HG02571 (cell line): Measurements from ENCODE around the gene BCL7C.
"Not testable (repeated sequence)": the region's sequence is repeated elsewhere in the genome, so short reads cannot be mapped to it uniquely, and the experiment has no call there.

Experiments used
- ATAC-seq: cut with Tn5 transposase; IDR thresholded peaks from one replicate; pipeline ENCODE4 v1.9.1; 2021; ENCODE audit warnings: mild to moderate bottlenecking, moderate library complexity; ENCODE audit not compliant: unreplicated experiment

BCL7C gene

DNA sequence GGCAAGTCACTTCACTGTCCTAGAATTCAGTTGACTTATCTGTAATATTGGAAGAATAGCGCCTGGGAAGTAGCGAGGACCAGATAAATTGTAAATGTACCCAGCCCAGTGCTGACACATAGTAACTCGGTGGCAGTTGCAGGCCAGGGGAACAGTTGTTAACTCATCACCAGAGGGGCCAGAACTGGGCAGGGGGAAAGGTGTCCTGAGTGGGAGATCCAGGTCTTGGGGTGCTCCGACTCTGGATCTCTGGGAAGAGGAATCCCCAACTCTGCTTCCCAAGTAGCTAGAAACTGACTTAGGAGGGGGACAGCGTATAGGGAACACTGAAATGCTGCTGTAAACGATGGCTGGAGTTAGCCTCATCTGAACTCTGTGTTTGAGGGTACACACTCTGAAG lies 23.0 kb downstream of the BCL7C start:
- no peak for ATAC-seq

DNA sequence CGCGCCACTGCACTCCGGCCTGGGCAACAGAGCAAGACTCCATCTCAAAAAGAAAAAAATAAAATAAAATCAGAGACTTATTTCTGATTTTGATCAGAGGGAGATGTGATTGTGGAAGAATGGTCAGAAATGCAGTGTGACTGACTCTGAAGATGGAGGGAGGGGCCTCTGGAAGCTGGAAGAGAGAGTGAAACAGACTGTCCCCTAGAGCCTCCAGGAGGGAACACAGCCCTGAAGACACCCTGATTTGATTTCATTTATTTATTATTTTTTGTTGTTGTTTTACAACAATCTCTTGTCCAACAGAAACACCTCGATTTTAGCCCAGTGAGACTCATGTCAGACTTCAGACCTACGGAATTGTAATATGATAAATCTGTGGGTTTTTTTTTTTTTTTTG lies 26.1 kb downstream of the BCL7C start:
- no peak for ATAC-seq

DNA sequence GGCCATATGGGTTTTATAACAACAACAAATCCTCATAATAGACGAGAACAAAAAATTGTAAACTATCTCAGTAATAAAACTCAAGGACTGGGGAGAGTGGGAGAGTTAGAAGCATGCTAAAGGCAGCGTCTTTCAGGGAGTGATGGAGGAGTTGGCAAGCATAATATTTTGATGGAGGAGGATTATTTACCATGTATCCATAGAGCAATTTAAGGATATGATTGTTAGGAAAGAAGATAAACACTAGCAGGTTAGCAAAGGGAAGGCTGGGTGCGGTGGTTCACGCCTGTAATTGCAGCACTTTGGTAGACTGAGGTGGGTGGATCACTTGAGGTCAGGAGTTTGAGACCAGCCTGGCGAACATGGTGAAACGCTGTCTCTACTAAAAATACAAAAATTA lies 27.8 kb downstream of the BCL7C start:
- ATAC-seq = no peak

DNA sequence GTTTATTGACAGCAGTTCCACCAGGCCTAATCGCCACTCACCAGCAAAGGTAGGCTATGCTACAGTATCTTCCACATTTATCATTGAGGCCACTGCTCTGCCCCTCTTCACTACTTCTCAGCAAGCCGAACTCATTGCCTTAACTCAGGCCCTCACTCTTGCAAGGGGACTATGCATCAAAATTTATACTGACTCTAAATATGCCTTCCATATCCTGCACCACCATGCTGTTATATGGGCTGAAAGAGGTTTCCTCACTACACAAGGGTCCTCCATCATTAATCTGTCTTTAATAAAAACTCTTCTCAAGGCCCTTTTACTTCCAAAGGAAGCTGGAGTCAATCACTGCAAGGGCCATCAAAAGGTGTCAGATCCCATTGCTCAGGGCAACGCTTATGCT lies 30.7 kb downstream of the BCL7C start:
- ATAC-seq = not testable (repeated sequence)

DNA sequence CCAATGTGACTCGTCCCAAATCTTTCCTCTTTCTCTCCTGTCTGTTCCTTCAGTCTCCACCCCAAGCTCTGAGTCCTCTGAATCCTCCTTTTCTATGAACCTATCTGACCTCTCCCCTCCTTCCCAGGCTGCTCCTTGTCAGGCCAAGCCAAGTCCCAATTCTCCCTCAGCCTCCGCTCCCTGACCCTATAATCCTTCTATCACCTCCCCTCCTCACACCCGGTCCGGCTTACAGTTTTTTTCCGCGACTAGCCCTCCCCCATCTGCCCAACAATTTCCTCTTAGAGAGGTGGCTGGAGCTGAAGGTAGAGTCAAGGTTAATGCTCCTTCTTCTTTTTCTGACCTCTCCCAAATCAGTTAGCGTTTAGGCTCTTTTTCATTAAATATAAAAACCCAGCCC lies 33.1 kb downstream of the BCL7C start:
- not testable (repeated sequence) for ATAC-seq

DNA sequence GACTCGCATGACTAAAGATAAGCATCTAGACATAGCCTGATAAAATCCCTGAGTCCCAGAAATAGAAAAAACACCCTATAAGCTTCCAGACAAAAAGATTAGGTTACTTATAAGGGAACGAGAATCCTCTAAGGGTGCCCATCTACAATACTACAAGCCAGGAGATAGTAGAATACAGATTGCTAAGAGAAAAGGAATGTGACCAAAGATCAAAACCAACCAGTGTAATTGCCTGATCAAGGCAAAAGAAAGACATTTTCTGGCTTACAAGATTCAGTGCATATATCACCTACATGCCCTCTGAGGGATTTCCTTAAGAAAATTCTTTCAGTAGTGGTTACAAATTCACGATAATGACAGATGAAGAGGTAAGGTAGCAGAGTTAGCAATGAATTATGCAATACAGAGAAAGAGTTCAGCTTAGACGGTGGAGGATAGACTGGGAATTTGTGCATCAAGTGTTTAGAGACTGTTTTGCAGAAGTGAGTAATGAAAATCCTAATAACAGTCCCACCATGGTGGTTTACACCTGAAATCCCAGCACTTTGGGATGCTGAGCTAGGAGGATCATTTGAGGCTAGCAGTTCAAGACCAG lies 35.0 kb downstream of the BCL7C start:
- ATAC-seq = no peak

DNA sequence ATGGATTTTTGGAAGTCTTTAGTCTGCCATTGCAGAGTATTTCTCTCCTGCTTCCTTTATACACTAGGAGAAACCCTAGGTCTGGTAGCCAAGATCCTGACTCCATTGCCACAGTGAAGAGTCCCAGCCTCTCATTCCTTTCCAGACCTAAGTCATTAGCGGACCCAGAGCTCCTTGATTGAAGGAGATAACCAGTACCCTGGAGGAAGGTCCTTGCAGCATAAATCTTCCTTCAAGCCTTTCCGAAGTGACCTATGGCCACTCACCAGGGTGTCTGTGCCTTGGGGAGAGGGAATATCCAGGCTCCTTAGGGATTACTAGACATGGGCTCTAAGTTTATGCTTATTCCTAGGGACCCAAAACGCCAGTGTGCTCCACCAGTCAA lies 35.8 kb downstream of the BCL7C start:
- no peak for ATAC-seq

DNA sequence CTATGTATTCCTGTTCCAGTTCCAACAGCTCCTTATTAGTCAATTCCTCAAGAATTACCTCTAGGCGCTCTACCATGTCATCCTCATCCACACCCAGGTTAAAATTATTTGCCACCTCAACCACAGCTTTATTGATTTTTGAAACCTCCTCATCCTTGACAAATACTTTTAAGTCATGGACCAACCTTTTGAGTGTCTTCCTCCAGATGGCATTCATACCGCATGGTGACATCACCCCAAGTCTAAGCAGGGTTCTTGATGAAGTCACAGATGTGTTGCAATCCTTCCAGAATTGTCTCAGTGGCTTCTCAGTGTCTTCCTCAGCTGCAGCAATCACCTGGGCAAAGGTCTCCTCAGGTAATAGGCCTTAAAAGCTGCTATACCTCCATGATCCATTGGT lies 40.1 kb downstream of the BCL7C start:
- no peak for ATAC-seq

DNA sequence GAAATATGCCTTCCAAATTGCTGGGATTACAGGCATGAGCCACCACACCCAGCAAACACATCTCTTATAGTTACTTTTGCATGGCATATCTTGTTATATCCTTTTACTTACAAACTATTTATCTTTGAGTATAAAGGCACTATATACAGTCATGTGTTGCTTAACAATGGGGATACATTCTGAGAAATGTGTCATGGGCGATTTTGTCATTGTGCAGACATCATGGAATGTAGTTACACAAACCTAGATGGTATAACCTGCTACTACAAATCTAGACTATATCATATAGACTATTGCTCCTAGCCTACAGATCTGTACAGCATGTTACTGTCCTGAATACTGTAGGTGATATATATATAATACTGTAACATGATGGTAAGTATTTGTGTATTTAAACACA lies 43.6 kb downstream of the BCL7C start:
- ATAC-seq = no peak

DNA sequence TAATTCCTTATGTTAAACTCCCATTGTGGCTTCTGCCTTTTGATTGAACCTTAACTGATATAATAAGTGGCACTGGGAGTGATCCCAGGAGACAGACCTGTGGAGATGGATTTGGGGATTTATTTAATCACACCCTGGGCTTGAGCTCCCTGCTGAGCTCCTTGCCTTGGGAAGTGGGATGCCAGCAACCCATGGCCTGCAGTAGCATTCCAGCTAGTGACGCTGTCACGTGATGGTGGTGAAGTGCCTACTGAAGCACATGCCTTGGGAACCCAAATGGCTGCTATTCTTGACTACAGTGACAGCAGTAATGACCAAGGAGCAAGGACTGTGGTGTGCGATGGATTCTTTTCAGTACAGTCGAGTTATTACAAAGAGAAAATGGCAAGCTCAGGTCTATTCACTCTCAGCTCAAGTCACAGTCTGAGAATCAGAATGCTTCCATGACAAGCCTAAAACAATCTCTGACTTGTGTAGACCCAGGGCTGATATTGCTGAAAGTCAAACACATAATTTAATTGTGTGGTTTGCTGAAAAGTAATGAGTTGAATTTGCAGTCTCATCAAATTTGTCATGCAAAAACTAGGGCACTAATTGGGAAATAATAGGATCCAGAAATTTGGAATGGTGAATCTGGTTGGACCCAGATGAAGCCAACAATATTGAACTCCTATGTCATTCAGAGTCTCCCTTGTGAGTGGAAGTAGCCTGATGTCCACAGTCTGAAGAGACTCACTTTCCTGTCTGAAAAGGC lies 47.1 kb downstream of the BCL7C start:
- ATAC-seq = no peak

DNA sequence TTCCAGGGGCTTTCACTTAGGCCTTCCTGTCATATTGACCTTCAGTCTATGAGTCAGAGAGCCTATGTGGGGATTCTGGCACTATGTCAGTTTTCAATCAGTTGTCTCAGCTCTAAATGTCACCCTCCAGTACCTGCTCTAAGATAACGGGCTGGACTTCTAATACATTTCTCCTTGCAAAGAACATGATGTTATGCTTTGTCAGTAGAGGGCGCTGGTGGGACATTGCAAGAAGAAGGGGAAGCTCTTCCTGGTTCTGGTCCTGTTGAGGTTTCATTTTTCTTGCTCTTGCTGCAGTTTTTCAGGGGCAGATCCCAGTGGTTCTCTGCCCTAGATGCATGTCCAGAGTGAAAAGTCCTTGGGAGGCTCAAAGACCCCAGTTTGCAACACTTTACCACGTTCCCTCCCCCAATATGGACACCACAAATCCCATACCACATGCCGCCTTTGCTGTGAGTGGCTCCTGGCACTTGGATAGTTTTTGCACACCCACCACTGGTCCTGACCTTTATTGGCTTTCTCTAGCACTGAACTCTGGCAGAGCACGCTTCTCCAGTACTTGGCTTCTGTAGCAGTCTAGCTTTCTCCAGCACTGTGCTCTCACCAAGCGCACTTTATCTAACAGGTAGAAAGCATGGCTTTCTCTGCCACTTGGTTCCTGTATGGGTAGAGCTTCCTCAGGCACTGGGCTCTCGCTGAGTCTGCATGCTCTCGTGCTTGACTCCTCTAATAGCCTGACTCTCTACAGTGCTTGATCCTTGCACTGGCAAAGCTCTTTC lies 49.0 kb downstream of the BCL7C start:
- ATAC-seq = no peak

DNA sequence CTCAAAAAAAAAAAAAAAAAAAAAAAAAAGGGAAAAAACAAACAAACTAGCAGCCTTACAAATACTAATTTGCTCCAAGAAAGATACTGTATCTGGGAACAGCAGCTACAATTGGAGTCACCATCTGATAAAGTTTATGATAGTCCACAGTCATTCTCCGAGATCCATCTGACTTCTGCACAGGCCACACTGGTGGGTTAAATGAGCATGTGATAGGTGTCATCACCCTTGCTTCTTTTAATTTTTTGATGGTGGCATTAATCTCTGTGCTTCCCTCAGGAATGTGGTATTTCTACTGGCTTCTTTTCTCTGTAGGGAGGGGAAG lies 49.6 kb downstream of the BCL7C start:
- ATAC-seq = no peak

DNA sequence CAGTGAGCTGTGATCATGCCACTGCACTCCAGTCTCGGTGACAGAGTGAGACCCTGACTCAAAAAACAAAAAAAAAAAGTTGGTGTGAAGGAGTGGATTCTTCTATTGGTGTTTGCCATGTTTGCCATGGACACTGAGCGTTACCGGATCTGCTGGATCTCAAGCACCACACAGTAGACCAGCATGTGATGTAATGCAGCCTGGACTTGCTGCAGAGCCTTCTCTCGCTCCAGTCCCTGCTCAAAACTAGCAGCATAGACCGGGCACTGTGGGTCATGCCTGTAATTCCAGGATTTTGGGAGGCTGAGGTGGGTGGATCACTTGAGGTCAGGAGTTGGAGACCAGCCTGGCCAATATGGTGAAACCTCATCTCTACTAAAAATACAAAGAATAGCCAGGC lies 50.4 kb downstream of the BCL7C start:
- no peak for ATAC-seq

DNA sequence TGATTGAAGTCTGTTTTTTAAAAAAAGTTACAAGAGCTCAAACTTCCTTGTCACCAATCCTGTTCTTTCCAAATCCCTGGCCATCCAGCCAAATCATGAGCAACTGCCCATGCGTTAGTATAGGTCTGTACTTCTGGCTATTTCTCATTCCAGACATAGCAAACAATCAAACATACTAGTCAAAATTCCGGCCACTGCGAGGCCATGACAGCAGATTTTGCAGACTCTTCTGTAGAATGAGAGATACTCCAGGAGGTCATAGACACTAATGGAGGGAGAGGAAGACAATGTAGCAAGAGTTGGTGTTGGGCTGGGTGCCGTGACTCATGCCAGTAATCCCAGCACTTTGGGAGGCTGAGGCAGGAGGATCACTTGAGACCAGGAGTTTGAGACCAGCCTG lies 50.9 kb downstream of the BCL7C start:
- ATAC-seq = no peak

DNA sequence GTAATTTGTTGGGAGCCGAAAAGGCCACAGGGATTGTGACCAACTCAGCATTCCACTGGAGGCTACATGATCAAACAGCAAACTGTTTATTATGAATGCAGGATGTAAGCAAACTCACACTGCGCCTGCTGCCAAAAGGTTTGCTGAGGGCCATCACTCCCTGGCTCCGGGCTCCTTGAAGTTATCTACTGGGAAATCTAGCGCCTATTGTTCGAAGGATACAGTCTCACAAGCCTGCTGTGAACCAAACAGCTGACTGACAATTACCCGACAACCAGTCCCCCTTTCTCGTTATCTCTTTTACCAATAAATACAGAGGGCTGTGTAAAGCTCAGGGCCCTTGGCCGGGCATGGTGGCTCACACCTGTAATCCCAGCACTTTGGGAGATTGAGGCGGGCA lies 52.5 kb downstream of the BCL7C start:
- ATAC-seq = no peak

DNA sequence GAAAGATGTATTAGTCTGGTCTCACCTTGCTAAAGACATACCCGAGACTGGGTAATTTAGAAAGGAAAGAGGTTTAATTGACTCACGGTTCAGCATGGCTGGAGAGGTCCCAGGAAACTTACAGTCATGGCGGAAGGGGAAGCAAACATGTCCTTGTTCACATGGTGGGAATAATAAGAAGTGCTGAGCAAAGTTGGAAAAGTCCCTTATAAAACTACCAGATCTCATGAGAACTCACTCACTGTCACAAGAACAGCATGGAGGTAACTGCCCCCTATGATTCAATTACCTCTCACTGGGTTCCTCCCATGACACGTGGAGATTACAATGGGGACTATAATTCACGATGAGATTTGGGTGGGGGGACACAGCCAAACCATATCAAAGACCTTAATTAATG lies 53.3 kb downstream of the BCL7C start:
- no peak for ATAC-seq

DNA sequence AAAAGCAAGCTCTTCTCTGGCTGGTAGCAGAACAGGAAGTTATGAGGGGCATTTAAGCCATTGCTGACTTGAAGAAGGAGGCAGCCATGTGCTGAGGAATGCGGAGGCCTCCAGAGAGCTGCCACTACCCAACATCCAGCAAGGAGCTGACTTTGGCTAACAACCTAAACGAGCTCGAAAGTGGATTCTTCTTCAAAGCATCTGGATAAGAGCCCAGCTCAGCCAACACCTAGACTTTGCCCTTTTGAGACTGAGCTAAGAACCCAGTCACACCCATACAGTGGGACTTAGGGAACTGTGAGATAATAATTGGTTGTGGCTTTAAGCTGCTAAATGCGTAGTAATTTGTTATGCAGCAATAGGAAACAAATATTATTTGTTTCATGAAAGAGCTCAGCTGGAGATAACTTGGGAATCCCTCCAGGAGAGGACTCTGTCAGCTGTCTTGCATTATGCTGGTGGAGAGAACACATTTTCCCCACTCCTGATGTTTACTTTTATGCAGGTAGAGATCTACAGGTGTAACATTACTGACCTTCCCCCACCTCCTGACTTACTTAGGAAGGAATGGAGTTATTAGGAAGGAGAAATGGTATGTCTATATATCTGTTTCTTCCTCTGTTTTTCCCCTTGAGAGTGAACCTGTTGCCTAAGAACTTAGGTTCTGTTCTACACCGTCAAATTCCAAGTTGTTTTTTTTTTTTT lies 54.2 kb downstream of the BCL7C start:
- ATAC-seq = no peak

DNA sequence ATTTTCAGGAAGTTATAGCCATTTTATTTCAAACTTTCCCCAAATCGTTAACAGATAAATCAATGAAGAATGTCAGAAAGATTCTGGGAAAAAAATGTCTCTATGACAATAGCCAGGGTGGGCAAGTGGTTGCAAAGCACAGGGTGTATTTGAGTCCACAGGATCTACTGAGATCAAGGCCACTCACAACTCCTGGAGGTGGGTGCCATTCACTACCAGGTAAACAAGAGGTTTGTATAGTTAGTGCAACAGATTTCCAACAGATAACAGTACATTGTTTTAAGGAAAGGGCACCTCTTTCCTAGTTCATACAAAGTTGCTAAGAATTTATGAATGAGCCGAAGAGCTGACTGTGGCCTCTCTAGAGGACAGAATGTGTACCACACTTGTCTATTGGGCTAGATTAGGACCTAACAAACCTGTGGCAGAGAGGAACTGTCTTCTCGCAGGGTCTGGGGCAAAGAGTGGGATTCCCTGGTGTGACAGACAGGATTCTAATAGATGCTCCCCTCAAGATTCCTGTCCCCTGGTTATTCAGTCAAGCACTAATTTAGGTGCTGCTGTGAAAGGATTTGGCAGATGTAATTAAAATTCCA lies 54.9 kb downstream of the BCL7C start:
- ATAC-seq = no peak

DNA sequence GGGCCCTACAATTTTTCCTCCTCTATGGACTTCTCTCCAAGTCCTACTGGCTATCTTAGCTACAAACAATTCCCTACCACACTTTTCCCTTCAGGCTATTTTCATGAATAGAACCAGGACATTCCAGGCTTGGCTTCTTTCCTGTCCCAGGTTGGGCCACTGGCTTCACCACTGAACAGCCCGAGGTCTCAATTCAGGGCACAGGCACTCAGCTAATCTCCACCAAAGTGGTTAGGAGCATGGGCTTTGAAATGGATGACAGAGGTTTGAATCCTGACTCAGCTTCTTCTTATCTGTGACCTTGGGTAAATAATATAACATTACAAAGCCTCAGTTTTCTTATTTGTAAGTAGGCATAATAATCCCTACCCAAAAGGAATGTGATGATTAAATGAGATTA lies 56.0 kb downstream of the BCL7C start:
- no peak for ATAC-seq
